Right ventricle myocardium superior (tissue), 1 donor: ENCODE results near the gene TTC6. TPM values are rescaled to one million over a fixed set of nuclear protein-coding genes. Genes with fewer than 3 reads are reported as not detected.

Experiments used
- ATAC-seq: fragments of 200-7000 bp; cut with Tn5 transposase; one replicate; pipeline ENCODE4 v1.9.1; 2020; ENCODE audit warnings: mild to moderate bottlenecking; ENCODE audit not compliant: poor library complexity
- DNase-seq: peaks from one replicate; pipeline ENCODE4 v3.0.0-alpha.2; 2020
- intact Hi-C: fragments of 100-400 bp; cut with DNase I; formaldehyde crosslinking; loops from one replicate; pipeline ENCODE4 v1.11.2; 2022
- total RNA-seq: library from RNA; stranded (reverse); fragmentation: NEBNext Ultra II Directional; extraction: Animal tissue kit (Norgen Biotek cat#: 25700); gene quantifications from one replicate; pipeline ENCODE4 v1.2.1, GENCODE V29; 2021
- donor health status: DM: no; HTN: yes; CAD: no; lungs with severe emphysema.

TTC6 gene
- total RNA-seq, 1 donor from 2014 or later, result not detected

DNA sequence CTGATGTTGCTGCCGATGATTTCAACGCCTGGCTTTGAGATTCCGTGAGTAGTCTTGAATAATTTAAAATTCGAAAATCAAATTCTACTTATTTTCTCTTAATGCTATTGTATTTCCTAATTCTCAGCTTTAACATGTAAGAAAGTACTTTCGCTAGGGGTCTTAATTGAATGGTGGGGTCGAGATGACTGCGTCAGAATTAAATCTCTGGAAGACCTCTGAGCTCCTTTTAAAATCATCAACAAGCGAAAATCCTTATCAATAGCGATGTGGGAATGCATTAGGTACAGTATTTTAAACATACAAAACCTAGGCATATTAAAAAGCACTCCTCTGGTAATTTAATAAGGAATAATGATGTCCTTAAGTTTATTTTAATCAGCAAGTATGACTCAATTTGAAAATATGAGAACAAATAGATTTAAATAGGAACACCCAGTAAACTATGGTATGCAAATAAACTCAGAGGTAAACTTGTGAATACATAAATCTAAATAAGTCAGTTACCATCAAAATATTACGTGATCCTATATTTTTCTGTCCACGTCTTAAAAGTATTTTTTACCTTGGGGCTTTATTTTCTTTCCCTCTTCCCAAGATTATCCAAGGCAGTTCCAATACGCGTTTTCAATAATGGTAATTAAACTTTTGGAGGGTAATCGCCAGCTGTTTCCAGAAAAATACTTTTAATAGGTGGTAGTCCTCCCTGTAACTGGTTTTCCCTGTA, 1.8 kb upstream of the TTC6 start:
- no peak for DNase-seq
- intact Hi-C loops, result no loop called here
- ATAC-seq, result no peak

DNA sequence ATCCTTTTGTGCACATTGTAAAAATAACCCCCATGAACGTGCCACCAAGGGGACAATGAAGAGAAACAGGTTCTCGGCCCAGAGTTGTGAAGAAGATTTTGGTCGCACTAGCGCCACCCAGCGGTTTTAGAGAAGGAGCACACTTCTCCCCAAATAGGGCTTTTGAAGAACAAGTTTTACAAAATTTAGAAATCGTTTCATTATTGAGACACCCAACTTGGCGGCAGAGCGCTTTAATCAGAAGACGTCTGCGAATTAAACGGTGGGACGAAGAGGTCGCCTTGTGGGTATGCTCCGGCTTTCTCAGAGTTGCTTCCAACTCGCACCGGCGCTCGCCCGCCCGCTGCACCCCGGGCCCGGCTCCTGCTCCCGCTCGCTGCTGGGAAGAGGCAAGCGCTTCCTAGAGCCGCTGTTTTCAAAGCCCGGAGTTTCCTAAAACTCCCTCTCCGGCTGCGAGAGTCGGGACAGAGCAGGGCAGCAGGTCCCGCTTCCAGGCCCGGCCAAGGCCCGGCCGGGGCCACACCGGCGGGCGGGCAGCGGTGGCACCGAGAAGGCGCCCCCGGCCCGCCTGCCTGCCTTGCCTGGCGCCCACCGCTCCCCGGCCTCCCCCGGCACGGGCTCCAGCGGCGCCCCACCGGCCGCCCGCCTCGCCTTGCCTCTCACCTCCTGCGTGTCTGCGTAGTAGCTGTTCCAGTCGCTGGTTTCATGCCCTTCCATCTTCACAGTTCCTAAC, 1.0 kb upstream of the TTC6 start:
- ATAC-seq, result no peak
- no peak for DNase-seq
- intact Hi-C loops, result no loop called here

DNA sequence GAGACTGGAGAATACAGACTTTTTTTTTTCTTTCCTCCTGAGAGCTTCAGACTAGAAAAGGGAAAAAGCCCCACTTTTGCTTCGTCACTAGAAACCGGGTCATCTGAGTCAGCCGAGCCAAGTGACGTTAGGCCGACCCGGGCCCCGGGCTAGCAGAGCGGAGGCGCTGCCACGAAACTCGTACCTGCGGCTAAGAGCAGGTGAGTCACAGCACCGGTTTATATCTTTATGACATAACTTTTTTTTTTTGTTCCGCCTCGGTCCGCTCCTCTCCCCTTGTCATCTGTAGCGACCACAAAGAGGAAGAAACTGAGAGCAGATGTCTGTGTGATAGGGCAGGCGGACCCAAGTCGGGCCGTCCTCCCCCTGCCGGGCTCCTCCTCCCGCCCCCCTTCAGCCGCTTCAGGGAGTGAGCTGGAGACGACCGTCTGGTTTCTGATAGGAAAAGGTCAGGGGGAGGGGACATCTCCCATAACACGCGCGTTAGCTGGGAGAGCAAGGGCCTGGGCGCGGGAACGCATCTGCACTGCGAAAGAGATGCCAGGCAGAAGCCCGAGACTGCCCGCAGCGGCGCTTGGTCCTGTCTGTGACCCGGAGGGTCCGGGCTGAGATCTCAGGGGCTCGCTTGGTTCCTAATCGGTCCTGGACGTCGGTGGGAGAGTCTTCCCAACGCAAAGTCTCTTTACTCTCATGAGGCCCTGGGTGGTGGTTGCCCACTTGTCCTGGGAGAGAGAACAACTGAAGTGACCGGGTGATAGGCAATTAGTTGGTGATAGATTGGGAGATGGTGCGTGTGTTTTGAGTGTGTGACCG, 586 bp downstream of the TTC6 start:
- DNase-seq, result no peak
- peak; percentile 30 for ATAC-seq
- intact Hi-C loops, result no loop called here

DNA sequence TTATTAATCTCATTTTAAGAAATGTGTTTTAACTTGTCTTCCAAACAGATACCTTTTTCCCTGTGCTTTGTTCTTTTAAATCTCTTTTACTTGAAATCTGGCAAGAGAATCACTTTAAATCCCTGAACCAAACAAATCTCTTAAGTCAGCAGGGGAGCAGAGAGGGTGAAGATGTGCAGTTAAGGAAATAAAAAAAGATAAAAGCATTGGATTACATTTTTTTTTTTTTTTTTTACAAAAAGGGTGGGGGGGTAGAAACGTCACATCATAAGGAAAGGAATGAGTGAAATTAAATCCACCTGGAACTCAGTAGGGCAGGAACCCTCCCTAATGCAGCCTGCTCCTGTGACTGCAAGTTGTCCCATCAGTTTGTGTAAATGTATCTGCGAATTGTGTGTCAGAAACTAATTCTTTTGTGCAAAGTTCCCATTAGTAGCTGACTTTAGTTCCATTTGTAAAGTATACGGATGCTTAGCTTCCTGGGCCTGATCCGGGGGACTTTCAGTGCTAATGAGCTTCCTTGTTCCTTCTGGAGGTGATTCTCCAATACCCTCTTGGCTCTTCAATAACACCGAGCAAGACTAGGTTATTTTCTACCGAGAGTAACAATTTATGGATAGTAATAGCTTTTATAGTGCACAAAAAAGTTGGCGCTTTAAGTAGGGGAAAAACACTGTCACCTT, 1.5 kb downstream of the TTC6 start:
- ATAC-seq (no peak), DNase-seq (no peak)
- intact Hi-C loops, result no loop called here

DNA sequence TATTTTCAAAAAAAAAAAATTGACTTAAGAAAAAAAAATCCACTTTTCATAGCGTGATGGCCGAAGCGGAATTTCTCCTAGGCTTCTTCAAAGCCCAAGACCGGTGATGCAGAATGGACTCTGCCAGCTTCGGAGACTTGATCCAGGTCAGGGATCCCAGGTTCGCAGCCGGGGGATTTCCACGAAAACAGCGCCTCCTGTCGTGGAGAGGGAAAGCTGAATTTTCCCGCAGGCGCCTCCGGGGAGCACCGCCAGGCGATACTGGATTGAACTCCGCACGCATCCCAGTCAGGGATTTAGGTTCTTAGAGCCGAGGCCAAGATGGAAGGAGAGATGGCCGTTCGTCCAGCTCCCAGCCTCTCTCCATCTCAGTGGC, 2.1 kb downstream of the TTC6 start:
- intact Hi-C loops, result no loop called here
- ATAC-seq (no peak), DNase-seq (no peak)

DNA sequence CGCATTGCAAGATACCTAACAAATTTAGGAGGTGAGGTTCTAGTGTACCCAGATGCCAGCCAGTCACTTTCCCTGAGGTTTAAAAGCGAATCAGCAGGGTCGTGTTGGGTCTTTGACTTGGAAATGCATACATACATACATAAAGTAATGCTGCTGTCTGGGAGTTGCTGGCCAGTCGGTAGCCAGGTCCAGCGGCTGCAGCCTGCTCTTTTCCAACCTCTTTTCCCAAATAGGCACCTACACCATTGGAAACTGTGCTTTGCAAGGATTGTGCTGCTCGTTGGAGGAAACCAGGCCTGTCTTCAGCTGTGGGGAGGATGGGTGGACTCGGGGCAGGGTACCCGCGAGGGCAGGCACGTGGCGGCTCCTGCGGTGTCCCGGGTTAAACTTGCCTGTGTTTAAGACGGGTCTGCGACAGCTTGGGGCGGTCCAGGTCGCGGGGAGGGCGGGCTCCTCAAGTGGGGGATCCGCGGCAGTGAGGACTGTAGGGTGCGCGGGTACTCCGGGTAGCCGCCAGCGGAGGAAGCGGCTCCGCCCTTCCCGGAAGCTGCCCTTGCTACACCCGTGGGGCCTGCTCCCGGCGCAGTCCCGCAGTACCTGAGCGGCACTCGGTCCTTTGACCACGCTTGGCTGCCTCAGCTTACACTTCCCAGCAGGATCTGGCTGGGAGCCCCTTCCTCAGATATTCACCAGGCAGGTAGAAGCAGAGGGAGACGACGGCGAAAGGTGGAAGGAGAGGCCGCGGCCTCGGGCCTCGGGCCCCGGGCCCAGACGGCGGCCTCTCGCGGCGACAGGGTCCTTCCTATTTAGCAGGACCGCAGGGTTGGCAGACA, 2.7 kb downstream of the TTC6 start:
- DNase-seq, result no peak
- ATAC-seq, result no peak
- intact Hi-C loops, result no loop called here

DNA sequence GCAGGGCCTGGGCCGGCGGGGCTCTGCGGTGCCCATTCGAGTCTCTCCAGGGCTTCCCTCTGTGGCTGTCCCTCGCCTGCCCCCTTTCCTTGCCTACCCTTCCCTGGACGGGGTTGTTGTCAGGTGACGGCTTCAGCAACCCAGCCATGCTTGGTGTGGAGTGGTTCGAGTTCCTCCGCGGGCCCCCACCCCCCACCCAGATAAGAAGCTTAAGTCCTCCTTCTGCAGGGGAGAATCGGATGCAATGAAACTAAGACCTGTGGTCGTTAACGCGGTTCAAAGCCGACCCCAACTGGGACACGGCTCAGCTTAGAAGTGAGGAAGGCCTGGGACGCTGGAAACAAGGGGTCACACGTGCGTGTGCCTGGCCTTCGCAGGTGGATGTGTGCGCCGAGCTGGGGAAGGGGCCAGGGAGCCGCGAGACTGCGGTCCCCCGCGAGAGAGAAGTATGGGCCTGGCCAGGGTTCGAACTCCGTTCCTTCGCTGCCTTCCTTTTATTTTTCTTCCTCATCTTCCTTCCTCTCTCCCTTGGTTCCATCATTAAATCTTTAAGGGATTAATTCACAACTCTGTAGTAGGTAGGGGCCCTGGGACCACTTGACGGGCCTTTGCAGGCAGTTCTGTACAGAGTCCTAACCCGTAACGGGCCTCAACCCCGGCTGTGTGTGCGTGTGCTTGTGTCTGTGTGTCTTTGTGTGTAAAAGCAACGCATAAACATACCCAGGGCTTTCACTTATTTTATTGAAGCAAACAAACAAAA, 3.5 kb downstream of the TTC6 start:
- DNase-seq, result no peak
- intact Hi-C loops, result no loop called here

GRCh38 chr14:37599507-37600368, 4.3 kb downstream of the TTC6 start:
- intact Hi-C loops, result no loop called here
- DNase-seq (no peak), ATAC-seq (no peak)

More for the DNA sequence above, 3.5 kb downstream of the TTC6 start:
- ATAC-seq, result no peak

DNA sequence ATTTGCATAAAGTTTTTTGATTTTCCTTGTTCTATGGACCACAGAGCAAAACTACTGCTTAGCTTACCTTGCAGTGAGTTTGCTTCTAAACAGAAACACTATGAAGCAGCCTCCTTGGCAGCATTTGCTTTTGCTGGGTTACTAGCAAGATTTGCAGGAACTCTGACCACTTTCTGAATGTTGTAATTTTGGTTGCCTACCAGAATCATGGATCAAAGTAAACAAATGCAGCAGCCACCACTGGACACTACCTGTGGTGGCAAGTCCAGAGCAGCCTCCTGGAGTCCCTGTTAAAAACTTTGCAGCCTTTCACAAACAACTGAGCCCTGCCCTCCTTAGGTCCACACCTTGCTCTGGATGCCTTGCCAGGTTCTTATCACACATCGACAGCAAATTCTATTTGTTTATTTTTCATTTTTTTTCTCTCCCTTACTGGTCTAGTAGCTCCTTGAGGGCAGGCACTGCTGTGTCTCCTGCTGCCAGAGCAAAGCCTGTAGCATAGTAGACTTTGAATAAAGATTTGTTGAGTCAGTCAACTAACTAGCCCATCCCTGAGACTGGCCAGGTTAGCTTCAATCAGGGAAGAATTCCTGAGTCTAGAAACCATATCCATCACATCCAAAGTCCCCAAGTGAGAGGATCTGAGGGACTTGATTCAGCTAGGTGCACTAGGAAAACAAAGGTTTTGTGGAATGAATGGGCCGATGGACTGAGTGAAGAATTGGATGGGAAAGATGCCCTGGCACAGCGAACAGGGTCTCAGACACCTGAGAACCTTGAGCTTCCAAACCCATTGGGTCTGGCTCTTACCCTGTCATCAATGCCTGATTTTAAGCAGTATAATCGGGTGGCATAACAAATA, 5.7 kb downstream of the TTC6 start:
- intact Hi-C loops, result no loop called here
- ATAC-seq, result no peak

DNA sequence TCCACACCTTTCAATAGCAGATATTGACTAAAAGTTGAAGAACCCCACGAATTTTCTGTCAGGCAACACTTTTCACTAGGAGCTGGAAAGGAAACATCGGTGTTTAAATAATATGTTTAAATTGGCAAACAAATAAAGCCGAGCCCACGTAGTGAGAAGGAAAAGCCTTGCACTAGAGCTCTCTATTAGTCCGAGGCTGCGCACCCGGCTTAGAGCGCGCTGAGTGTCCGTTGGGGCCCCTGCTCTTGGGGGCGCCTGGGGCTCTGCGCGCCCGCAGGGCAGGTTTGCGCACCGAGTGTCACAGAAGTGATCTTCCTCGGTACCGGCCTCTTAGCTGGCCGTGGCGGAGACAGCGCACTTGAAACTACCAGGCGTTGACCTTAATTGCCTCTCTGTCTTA, 6.4 kb downstream of the TTC6 start:
- DNase-seq (no peak), ATAC-seq (no peak)
- intact Hi-C loops, result no loop called here

More for the DNA sequence above, 5.7 kb downstream of the TTC6 start:
- DNase-seq, result no peak

DNA sequence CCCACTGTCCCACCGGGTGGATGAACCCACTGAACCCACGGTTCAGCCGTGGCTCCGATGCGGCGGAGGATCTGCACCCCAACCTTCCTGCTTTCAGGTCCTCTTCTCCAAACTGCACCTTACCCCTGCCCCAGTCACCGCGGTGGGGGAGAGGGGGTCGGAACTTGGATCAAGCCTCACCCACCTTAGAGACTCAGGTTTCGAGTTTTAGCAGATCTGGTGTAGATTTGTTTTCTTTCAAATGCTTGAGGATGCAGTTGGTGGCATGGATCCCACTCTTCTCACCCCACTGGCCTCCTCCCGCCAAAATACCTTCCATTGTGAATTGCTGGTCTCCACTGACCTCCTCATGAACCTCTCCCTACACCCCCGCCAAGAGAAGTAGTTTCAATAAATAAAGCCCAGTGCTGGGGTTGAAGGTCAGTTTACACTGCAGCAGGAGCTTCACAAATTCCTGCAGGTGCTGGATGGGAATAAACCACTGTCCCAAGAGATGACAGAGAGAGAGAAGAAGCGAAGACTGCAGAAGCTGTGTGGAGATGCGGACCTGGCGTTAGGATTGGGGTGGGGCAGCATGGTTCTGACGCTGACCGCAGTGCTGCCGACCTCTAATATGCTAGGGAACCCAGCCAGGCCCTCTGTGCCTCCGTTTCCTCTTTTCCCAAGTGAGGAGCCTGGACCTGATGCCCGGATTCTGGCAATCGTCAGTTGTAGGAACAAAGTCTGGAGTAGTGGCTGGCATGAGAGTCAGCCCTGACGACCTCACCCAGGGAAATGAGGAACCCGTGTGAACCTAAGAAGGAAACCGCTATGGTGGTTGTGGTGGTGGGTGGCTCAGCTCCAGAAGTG, 7.4 kb downstream of the TTC6 start:
- no peak for DNase-seq
- intact Hi-C loops, result no loop called here
- ATAC-seq, result no peak

DNA sequence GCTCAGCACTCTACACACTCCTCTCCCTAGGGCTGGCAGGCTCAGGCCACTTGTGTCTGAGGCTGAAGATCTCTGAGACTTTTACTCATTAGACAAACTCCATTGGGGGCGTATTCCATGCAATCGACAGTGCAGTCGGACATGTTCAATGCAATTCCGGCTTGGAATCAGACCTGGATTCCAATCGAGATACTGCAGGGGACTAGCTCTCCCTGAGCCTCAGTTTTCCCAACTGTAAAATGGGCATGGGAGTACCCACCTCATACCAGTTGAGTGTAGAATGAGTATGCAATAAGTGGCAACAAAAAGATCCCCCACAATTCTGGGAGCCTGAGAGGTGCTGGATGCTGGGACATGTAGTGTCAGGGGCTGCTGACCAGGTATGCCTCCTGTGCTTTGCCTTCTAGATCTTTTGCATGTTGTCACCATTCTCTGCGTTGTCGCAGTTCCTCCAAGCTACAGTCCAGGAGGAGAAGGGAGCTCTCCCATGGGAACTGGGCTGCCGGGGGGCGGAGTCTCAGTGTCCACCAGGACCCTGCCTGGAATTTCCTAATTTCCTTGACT, 8.3 kb downstream of the TTC6 start:
- ATAC-seq, result no peak
- intact Hi-C loops, result no loop called here
- no peak for DNase-seq

- DNase-seq (no peak), ATAC-seq (no peak)
- intact Hi-C loops, result no loop called here
Measured at GRCh38 chr14:37606678-37607077, 11.2 kb downstream of the TTC6 start.

GRCh38 chr14:37608649-37609048, 13.2 kb downstream of the TTC6 start:
- intact Hi-C loops, result no loop called here
- no peak for ATAC-seq
- no peak for DNase-seq
